Measurements from ENCODE around the gene RAB20.

DNA sequence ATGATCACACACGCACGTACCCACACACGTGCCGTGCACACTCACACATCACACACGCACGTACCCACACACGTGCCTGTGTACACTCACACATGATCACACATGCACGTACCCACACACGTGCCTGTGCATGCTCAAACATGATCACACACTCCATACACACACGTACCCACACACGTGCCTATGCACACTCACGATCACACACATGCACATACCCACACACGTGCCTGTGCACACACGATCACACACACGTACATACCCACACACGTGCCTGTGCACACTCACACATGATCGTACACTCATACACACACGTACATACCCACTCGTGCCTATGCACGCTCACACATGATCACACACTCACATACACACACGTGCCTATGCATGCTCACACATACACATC, 86.8 kb downstream of the RAB20 start:
- TF ChIP-seq, protein P1, sequence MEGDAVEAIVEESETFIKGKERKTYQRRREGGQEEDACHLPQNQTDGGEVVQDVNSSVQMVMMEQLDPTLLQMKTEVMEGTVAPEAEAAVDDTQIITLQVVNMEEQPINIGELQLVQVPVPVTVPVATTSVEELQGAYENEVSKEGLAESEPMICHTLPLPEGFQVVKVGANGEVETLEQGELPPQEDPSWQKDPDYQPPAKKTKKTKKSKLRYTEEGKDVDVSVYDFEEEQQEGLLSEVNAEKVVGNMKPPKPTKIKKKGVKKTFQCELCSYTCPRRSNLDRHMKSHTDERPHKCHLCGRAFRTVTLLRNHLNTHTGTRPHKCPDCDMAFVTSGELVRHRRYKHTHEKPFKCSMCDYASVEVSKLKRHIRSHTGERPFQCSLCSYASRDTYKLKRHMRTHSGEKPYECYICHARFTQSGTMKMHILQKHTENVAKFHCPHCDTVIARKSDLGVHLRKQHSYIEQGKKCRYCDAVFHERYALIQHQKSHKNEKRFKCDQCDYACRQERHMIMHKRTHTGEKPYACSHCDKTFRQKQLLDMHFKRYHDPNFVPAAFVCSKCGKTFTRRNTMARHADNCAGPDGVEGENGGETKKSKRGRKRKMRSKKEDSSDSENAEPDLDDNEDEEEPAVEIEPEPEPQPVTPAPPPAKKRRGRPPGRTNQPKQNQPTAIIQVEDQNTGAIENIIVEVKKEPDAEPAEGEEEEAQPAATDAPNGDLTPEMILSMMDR (IDR thresholded peaks at IDR 0.05), result no peak
- no peak for TF ChIP-seq POLR2A (IDR thresholded peaks at IDR 0.05)
- TF ChIP-seq EP300 (IDR thresholded peaks at IDR 0.05), result no peak
